Uterus (tissue), 4 donors: ENCODE measurements around the gene KARS1. TPM values are rescaled to one million over a fixed set of nuclear protein-coding genes. Genes with fewer than 3 reads are reported as not detected.
"Not testable (repeated sequence)": the region's sequence is repeated elsewhere in the genome, so short reads cannot be mapped to it uniquely, and the experiment has no call there.

Experiments
- DNase-seq, 2 donors: peaks; one replicate each; pipeline ENCODE4 v3.0.0-alpha.2; 2019 to 2020
- H3K27ac ChIP-seq, 2 donors: fragments of 200-600 bp; sonication (generic); 1 replicate in 1 of 2; 2 replicates in 1 of 2; pipeline ENCODE4 v1.5.1; 2016 to 2018
- H3K27me3 ChIP-seq, 2 donors: fragments of 200-600 bp; sonication (generic); one replicate each; pipeline ENCODE4 v1.5.1; 2018 to 2019; ENCODE audit warnings: control low read depth in 1 of 2
- H3K36me3 ChIP-seq, 2 donors: fragments of 200-600 bp; sonication (generic); one replicate each; pipeline ENCODE4 v1.5.1; 2019; ENCODE audit warnings: control low read depth in 1 of 2
- H3K4me1 ChIP-seq, 2 donors: fragments of 200-600 bp; sonication (generic); one replicate each; pipeline ENCODE4 v1.5.1; 2018 to 2019; ENCODE audit warnings: control low read depth in 1 of 2
- H3K4me3 ChIP-seq, 2 donors: fragments of 200-600 bp; sonication (generic); 1 replicate in 1 of 2; 2 replicates in 1 of 2; pipeline ENCODE4 v1.5.1; 2018 to 2019; ENCODE audit warnings: mild to moderate bottlenecking in 1 of 2
- H3K9me3 ChIP-seq, 2 donors: fragments of 200-600 bp; sonication (generic); one replicate each; pipeline ENCODE4 v1.5.1; 2019; ENCODE audit warnings: control low read depth in 1 of 2
- POLR2A ChIP-seq, 2 donors: fragments of 450-650 bp; IDR thresholded peaks; one replicate each; pipeline ENCODE4 v1.6.1; 2016; ENCODE audit warnings: antibody characterized with exemption in 2 of 2, mild to moderate bottlenecking in 1 of 2, moderate library complexity in 1 of 2
- intact Hi-C: fragments of 100-400 bp; cut with DNase I; formaldehyde crosslinking; loops from one replicate; pipeline ENCODE4 v1.15.1; 2023; ENCODE audit warnings: low total_unique reads
- total RNA-seq, 4 donors: library from RNA; depleted of rRNA in 3 of 4; stranded (reverse); fragments of >200 nt in 3 of 4; gene quantifications; one replicate each; pipeline versions ENCODE4 v1.1.0 to v1.2.4, GENCODE V29; 2014 to 2023
- TF ChIP-seq, protein P1 (sequence below), 4 experiments: fragments of 200-600 bp in 2 of 4; fragments of 450-650 bp in 2 of 4; sonication (generic) in 2 of 4; IDR thresholded peaks; one replicate each; pipeline ENCODE4 v1.5.1; 2016 to 2019; ENCODE audit warnings: antibody characterized with exemption in 4 of 4, mild to moderate bottlenecking in 2 of 4, moderate library complexity in 1 of 4
- donor health status: DM: yes; HTN: yes; CAD: no.

Gene KARS1
- total RNA-seq, 4 donors from 2014 or later, result 51.8 to 101 (median 87.1) TPM

DNA sequence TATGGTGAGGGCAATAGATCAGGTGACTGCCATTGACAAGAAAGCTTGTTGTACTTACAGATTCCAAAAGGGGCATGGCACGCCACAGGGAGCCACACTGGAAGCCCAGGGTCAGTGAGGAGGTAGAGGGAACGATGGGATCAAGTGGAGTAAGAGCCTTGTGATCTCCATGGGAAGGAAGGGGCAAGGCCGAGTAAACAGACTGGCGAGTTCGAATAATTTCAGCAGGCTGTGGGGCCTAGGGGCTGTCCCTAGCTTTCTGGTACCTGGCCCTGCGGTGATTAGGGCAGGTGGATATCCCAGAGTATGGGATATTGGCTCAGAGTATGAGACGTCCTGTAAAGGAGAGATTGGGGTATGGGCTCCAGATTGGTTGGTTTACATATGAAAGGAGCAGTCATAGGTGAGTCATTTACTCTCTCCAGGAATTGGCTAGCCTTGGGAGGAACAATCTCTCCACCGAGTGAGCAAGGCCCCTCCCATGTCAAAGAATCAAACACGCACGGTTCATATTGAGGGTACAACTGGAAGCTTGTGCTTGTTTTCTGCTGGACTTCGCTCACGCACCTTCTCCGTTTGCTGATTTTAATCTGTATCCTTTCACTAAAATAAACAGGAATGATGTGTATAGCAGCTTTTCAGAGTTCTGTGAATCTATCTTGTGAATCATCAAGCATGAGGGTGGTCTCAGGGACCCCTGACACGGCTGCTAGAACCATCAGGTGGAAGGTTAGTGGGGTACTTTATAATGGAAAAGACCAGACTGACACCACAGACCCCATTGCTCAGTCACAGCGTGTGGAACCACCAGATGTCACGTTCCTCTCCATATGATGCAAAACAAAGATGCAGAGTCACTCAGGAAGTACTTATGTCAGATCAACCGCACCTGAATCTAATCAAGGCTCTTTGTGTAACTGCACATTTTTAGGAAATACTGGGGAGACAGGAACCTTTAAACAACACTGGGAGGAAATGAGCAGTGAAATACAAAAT lies 53.3 kb downstream of the KARS1 start:
- DNase-seq, result no peak
- TF ChIP-seq, protein P1, sequence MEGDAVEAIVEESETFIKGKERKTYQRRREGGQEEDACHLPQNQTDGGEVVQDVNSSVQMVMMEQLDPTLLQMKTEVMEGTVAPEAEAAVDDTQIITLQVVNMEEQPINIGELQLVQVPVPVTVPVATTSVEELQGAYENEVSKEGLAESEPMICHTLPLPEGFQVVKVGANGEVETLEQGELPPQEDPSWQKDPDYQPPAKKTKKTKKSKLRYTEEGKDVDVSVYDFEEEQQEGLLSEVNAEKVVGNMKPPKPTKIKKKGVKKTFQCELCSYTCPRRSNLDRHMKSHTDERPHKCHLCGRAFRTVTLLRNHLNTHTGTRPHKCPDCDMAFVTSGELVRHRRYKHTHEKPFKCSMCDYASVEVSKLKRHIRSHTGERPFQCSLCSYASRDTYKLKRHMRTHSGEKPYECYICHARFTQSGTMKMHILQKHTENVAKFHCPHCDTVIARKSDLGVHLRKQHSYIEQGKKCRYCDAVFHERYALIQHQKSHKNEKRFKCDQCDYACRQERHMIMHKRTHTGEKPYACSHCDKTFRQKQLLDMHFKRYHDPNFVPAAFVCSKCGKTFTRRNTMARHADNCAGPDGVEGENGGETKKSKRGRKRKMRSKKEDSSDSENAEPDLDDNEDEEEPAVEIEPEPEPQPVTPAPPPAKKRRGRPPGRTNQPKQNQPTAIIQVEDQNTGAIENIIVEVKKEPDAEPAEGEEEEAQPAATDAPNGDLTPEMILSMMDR (IDR thresholded peaks at IDR 0.05), result no peak
- TF ChIP-seq POLR2A (IDR thresholded peaks at IDR 0.05), result no peak
- Histone ChIP-seq H3K27ac (no peak overlapping the region), H3K4me3 (no peak overlapping the region), H3K9me3 (no peaks in the 10 kb centered on the region), H3K36me3 (no peaks in the 10 kb centered on the region), H3K4me1 (peaks cover 0 to 3% of the 10 kb centered on the region in 2 donors), H3K27me3 (no peaks in the 10 kb centered on the region)
- intact Hi-C loops, result no loop called here

DNA sequence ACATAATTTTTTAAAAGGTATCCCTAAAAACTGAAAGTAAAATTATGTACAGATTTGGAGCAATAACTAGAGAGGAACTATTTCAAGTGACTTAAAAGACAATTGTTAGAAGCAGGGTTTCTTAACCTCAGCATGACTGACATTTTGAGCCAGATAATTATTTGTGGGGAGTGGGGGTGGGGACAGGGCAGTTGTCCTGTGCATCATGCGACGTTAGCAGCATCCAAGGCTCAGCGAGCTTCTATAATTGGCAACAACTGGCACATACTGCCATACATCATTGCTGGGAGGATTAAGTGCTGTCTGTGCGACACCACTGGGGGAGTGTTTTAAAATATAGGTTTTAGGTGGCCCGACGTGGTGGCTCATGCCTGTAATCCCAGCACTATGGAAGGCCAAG lies 54.2 kb downstream of the KARS1 start:
- DNase-seq, result no peak
- Histone ChIP-seq H3K36me3 (no peaks in the 10 kb centered on the region), H3K4me3 (no peak overlapping the region), H3K4me1 (peaks cover 0 to 3% of the 10 kb centered on the region in 2 donors), H3K27ac (no peak overlapping the region), H3K27me3 (no peaks in the 10 kb centered on the region), H3K9me3 (no peaks in the 10 kb centered on the region)
- intact Hi-C loops, result no loop called here
- TF ChIP-seq, protein P1 (IDR thresholded peaks at IDR 0.05), result no peak
- no peak for TF ChIP-seq POLR2A (IDR thresholded peaks at IDR 0.05)

DNA sequence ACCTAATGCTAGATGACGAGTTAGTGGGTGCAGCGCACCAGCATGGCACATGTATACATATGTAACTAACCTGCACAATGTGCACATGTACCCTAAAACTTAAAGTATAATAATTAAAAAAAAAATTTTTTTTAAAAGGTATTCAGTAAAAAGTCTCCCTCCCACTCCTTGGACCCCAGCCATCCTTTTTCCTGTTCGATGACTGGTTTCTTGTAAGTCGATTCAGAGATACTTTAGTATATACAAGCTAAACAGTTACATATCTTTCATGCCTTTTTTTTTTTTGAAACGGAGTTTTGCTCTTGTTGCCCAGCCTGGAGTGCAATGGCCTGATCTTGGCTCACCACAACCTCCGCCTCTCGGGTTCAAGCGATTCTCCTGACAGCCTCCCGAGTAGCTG lies 55.5 kb downstream of the KARS1 start:
- H3K9me3 ChIP-seq, DNase-seq, H3K27me3 ChIP-seq, H3K36me3 ChIP-seq, H3K4me1 ChIP-seq, H3K4me3 ChIP-seq, intact Hi-C loops: not testable (repeated sequence)
- H3K27ac ChIP-seq, result peak overlapping the region in 1 of 2 donors; percentile 86

DNA sequence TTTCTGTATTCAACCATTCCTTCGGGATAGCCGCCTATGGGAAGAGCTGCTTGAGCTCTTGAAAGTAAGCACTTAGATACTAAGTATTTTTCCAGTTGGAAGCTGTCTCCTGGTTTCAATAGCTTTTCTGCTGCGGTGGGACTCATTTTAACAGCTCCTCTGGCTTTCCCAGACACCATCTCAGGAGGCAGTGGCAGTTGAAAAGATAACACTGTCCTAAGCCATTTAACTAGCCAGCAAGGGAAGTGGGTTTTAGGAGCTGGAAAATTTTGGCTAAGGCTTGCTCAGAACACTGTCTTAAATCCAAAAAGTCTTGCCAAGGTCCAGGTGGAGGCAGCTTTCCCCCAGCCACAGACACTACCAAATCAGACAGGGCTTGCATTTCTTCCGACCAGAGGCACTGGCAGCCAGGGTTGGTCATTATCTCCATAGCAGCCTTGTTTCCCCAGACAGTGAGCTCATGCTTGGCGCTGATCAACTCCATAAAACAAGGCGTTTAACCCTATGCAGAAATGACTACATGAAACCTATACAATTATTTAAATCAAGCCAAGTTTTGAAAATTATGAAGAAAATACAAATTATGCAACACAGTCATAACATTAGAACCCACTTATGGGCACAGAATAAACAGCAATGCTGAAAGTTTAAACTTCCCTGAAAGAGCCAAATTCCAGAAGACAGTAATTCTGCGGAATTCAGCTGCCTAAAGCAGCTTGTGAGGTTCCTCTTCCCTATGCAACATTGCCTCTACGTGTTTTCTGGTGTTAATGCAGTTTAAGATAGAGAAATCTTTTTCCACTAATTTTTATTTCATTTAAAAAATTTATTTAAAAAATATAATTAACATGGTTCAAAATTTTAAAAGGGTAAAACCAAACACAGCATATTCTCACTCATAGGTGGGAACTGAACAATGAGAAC lies 56.3 kb downstream of the KARS1 start:
- peak; percentile 72 to 77 for DNase-seq
- intact Hi-C loops, result no loop called here
- H3K36me3 ChIP-seq, result no peaks in the 10 kb centered on the region
- no peaks in the 10 kb centered on the region for H3K9me3 ChIP-seq
- H3K27me3 ChIP-seq, result no peaks in the 10 kb centered on the region
- TF ChIP-seq POLR2A (IDR thresholded peaks at IDR 0.05), result no peak
- TF ChIP-seq, protein P1 (IDR thresholded peaks at IDR 0.05), result peak in 1 of 4 experiments; percentile 19
- peak overlapping the region; percentile 80 to 86 for H3K27ac ChIP-seq
- H3K4me3 ChIP-seq, result no peak overlapping the region
- H3K4me1 ChIP-seq, result peaks cover 0 to 3% of the 10 kb centered on the region in 2 donors

DNA sequence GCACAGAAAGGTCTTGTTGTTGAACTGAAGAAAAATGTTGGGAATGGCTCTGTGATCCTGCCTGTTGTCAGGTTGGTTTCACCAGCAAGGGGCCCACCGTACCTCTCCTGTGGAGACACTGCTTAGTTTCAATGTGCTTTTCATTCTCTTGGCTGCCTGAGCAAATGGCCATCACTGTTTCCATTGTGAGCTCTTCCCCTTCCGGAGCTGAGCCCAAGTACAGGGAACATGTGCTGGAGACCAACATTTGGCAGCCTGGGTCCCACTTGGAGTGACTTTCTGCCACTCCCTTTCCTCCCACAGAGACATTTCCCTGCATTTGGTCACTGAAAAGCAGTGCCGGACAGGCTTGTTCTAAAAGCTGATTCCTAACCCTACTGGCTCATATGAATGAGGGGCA lies 58.2 kb downstream of the KARS1 start:
- Histone ChIP-seq H3K36me3 (no peaks in the 10 kb centered on the region), H3K4me3 (no peak overlapping the region), H3K27me3 (no peaks in the 10 kb centered on the region), H3K9me3 (no peaks in the 10 kb centered on the region), H3K27ac (peak overlapping the region in 1 of 2 donors; percentile 86), H3K4me1 (peaks cover 0 to 3% of the 10 kb centered on the region in 2 donors)
- DNase-seq, result no peak
- TF ChIP-seq, protein P1 (IDR thresholded peaks at IDR 0.05), result no peak
- intact Hi-C loops, result no loop called here
